ENCODE data around the gene CHMP4B. TPM values are rescaled to one million over a fixed set of nuclear protein-coding genes. Genes with fewer than 3 reads are reported as not detected.

CHMP4B gene
- total RNA-seq, 1 experiment from 2014 or later = 72.5 TPM

DNA sequence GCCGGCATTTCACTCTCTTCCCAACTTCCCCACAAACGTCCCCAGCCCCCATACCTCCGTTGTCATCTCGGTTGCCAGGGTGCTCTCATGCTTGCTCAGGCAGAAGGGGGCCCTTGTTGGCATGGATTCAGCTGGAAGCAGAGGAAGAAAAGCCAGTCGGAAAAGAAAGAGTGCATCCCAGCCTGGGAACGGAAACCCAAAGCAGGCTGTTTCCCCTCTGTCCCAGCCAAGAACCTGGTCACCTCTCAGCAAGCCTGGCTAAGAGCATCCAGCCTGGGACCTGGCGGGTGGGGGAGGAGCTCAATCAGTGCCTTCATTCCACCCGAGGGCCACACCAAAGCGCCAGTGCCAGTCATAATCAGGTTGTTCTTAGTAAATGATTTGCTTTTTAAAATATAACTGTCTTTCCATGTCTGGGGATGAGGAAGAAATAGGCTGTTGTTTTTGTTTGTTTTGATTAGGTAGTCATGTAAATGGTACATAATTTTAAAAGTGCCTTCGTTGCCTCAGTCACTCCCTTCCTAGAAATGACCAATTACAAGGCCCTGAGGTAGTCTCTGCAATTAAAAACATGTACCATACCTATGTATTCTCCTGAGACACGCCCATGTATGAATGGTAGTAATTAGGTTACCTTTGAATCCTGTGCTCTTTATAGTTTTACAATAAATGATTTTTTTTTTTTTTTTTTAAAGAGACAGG, 21.1 kb downstream of the CHMP4B start:
- H3K4me1 Mint-ChIP-seq = peaks cover 44% of the 10 kb centered on the region
- CTCF ChIA-PET = interaction anchor here (0.6 to 0.9 kb wide), 2 partner anchors 40 to 168 kb away, joined by 3 read pairs; no protein-coding TSS in a partner anchor
- TF ChIP-seq RORB (CRISPR knock-in tag; IDR thresholded peaks at IDR 0.05) (no peak), FOXK1 (CRISPR knock-in tag; IDR thresholded peaks at IDR 0.05) (no peak), TEAD4 (CRISPR knock-in tag; IDR thresholded peaks at IDR 0.05) (no peak), CREM (CRISPR knock-in tag; IDR thresholded peaks at IDR 0.05) (no peak), PREB (CRISPR knock-in tag; IDR thresholded peaks at IDR 0.05; ENCODE audit: borderline replicate concordance) (no peak), RELA (CRISPR knock-in tag; IDR thresholded peaks at IDR 0.05; ENCODE audit: borderline replicate concordance) (no peak), JUN (CRISPR knock-in tag; IDR thresholded peaks at IDR 0.05) (no peak), AFF4 (CRISPR knock-in tag; IDR thresholded peaks at IDR 0.05; ENCODE audit: borderline replicate concordance) (no peak), ZNF416 (CRISPR knock-in tag; IDR thresholded peaks at IDR 0.05) (no peak), TCF7 (CRISPR knock-in tag; IDR thresholded peaks at IDR 0.05; ENCODE audit: low read depth) (no peak), TP53 (CRISPR knock-in tag; IDR thresholded peaks at IDR 0.05) (no peak), NFATC4 (CRISPR knock-in tag; IDR thresholded peaks at IDR 0.05) (no peak)
- TF ChIP-seq, protein P1, sequence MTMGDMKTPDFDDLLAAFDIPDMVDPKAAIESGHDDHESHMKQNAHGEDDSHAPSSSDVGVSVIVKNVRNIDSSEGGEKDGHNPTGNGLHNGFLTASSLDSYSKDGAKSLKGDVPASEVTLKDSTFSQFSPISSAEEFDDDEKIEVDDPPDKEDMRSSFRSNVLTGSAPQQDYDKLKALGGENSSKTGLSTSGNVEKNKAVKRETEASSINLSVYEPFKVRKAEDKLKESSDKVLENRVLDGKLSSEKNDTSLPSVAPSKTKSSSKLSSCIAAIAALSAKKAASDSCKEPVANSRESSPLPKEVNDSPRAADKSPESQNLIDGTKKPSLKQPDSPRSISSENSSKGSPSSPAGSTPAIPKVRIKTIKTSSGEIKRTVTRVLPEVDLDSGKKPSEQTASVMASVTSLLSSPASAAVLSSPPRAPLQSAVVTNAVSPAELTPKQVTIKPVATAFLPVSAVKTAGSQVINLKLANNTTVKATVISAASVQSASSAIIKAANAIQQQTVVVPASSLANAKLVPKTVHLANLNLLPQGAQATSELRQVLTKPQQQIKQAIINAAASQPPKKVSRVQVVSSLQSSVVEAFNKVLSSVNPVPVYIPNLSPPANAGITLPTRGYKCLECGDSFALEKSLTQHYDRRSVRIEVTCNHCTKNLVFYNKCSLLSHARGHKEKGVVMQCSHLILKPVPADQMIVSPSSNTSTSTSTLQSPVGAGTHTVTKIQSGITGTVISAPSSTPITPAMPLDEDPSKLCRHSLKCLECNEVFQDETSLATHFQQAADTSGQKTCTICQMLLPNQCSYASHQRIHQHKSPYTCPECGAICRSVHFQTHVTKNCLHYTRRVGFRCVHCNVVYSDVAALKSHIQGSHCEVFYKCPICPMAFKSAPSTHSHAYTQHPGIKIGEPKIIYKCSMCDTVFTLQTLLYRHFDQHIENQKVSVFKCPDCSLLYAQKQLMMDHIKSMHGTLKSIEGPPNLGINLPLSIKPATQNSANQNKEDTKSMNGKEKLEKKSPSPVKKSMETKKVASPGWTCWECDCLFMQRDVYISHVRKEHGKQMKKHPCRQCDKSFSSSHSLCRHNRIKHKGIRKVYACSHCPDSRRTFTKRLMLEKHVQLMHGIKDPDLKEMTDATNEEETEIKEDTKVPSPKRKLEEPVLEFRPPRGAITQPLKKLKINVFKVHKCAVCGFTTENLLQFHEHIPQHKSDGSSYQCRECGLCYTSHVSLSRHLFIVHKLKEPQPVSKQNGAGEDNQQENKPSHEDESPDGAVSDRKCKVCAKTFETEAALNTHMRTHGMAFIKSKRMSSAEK (CRISPR knock-in tag; IDR thresholded peaks at IDR 0.05; ENCODE audit: borderline replicate concordance) = no peak
- TF ChIP-seq, protein P2, sequence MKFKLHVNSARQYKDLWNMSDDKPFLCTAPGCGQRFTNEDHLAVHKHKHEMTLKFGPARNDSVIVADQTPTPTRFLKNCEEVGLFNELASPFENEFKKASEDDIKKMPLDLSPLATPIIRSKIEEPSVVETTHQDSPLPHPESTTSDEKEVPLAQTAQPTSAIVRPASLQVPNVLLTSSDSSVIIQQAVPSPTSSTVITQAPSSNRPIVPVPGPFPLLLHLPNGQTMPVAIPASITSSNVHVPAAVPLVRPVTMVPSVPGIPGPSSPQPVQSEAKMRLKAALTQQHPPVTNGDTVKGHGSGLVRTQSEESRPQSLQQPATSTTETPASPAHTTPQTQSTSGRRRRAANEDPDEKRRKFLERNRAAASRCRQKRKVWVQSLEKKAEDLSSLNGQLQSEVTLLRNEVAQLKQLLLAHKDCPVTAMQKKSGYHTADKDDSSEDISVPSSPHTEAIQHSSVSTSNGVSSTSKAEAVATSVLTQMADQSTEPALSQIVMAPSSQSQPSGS (CRISPR knock-in tag; IDR thresholded peaks at IDR 0.05; ENCODE audit: borderline replicate concordance, low read depth) = no peak
- TF ChIP-seq, protein P3, sequence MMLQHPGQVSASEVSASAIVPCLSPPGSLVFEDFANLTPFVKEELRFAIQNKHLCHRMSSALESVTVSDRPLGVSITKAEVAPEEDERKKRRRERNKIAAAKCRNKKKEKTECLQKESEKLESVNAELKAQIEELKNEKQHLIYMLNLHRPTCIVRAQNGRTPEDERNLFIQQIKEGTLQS (CRISPR knock-in tag; conservative IDR thresholded peaks at IDR 0.05) = no peak
- TF ChIP-seq, protein P4, sequence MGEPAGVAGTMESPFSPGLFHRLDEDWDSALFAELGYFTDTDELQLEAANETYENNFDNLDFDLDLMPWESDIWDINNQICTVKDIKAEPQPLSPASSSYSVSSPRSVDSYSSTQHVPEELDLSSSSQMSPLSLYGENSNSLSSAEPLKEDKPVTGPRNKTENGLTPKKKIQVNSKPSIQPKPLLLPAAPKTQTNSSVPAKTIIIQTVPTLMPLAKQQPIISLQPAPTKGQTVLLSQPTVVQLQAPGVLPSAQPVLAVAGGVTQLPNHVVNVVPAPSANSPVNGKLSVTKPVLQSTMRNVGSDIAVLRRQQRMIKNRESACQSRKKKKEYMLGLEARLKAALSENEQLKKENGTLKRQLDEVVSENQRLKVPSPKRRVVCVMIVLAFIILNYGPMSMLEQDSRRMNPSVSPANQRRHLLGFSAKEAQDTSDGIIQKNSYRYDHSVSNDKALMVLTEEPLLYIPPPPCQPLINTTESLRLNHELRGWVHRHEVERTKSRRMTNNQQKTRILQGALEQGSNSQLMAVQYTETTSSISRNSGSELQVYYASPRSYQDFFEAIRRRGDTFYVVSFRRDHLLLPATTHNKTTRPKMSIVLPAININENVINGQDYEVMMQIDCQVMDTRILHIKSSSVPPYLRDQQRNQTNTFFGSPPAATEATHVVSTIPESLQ (CRISPR knock-in tag; IDR thresholded peaks at IDR 0.05) = no peak
- TF ChIP-seq, protein P5, sequence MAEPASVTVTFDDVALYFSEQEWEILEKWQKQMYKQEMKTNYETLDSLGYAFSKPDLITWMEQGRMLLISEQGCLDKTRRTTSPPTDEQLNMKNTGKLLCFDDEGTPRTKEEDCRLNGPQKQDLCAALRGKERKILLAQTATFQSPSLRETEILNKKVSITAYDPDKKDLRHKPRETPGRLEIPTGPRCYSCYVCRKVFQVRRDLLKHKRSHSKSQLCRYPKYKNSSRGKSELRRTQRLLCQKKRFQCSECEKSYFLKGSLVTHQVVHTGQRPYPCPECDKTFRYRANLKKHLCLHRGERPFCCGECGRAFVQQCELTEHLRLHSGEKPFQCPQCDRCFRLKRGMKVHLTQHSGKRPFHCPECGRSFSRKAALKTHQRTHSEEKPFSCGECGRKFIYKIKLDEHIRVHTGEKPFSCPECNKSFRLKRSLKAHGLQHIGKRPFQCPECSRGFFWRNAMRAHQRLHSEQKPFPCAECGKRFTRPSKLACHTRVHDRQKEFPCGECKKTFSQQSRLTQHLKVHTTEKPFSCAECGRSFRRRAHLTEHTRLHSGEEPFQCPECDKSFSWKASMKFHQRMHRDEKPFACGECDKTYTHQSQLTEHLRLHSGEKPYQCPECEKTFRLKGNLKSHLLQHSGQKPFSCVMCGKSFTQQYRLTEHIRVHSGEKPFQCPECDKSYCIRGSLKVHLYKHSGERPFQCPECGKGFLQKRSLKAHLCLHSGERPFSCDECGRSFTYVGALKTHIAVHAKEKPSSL (CRISPR knock-in tag; conservative IDR thresholded peaks at IDR 0.05) = no peak
- TF ChIP-seq, protein P6, sequence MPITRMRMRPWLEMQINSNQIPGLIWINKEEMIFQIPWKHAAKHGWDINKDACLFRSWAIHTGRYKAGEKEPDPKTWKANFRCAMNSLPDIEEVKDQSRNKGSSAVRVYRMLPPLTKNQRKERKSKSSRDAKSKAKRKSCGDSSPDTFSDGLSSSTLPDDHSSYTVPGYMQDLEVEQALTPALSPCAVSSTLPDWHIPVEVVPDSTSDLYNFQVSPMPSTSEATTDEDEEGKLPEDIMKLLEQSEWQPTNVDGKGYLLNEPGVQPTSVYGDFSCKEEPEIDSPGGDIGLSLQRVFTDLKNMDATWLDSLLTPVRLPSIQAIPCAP (CRISPR knock-in tag; IDR thresholded peaks at IDR 0.05) = no peak

More for the DNA sequence above, 21.1 kb downstream of the CHMP4B start:
- H3K27ac Mint-ChIP-seq = peak overlapping the region; percentile 69
- peaks cover 6% of the 10 kb centered on the region; the same call in 1 of the 2 replicates for H3K9me3 Mint-ChIP-seq
- peaks cover 12% of the 10 kb centered on the region for H3K36me3 Mint-ChIP-seq
- no peak overlapping the region for H3K4me3 Mint-ChIP-seq
- peak; percentile 26 for DNase-seq (ENCODE audit: low spot score)
- ATAC-seq = peak; percentile 34; the same call in 1 of the 2 replicates
- POLR2A ChIA-PET = no interaction called here
- no peaks in the 10 kb centered on the region for H3K27me3 Mint-ChIP-seq (ENCODE audit: low read depth)
